HG03354 (cell line): ENCODE measurements around the gene MROH2B.

Experiments used
- ATAC-seq: cut with Tn5 transposase; IDR thresholded peaks from one replicate; pipeline ENCODE4 v1.9.1; 2021; ENCODE audit warnings: mild to moderate bottlenecking; ENCODE audit not compliant: unreplicated experiment, poor library complexity, severe bottlenecking

The MROH2B gene

GRCh38 chr5:40981420-40981819 is 89.7 kb downstream of the MROH2B start:
- ATAC-seq = no peak

- ATAC-seq = no peak
Measured at GRCh38 chr5:40976836-40977235, 94.3 kb downstream of the MROH2B start.

- ATAC-seq = no peak
Measured at GRCh38 chr5:40976041-40976440, 95.1 kb downstream of the MROH2B start.

GRCh38 chr5:40973364-40974004 is 97.7 kb downstream of the MROH2B start:
- no peak for ATAC-seq

GRCh38 chr5:40972434-40972833 is 98.7 kb downstream of the MROH2B start:
- no peak for ATAC-seq

GRCh38 chr5:40962207-40962955 is 108.8 kb downstream of the MROH2B start:
- no peak for ATAC-seq

GRCh38 chr5:40960037-40960436 is 111.1 kb downstream of the MROH2B start:
- no peak for ATAC-seq

GRCh38 chr5:40958811-40959210 is 112.3 kb downstream of the MROH2B start:
- no peak for ATAC-seq

- no peak for ATAC-seq
Measured at GRCh38 chr5:40957048-40957447, 114.1 kb downstream of the MROH2B start.

GRCh38 chr5:40955313-40955712 is 115.8 kb downstream of the MROH2B start:
- ATAC-seq = no peak
